Measurements from ENCODE around the gene GID8.

GRCh38 chr20:62888406-62888805 is 49.5 kb upstream of the GID8 start:
- no peak for TF ChIP-seq EP300 (IDR thresholded peaks at IDR 0.05)
- no peak for TF ChIP-seq MYC (IDR thresholded peaks at IDR 0.05; ENCODE audit: borderline replicate concordance, low read length)
- TF ChIP-seq POLR2A (IDR thresholded peaks at IDR 0.05; ENCODE audit: low read length), result no peak
- TF ChIP-seq KDM5A (IDR thresholded peaks at IDR 0.05), result no peak
- no peak for TF ChIP-seq RAD21 (conservative IDR thresholded peaks at IDR 0.05 in 1 of 2, IDR thresholded peaks at IDR 0.05 in 1 of 2)
- TF ChIP-seq CTCF (IDR thresholded peaks at IDR 0.05), result no peak
- no peak for TF ChIP-seq ZFP36 (IDR thresholded peaks at IDR 0.05; ENCODE audit: borderline replicate concordance, partially characterized antibody)

All from A549 (cell line).